Large intestine (tissue), 12 donors: ENCODE data around the gene DYNLT3. TPM values are rescaled to one million over a fixed set of nuclear protein-coding genes. Genes with fewer than 3 reads are reported as not detected.

Experiments
- DNase-seq, 2 donors: peaks; one replicate each; pipeline versions ENCODE4 v3.0.0 to v3.0.0-alpha.2; 2013
- H3K27ac ChIP-seq: one replicate; pipeline ENCODE4 v1.5.1; 2013; ENCODE audit warnings: low read length
- H3K27me3 ChIP-seq: 2 replicates; pipeline ENCODE4 v1.6.1; 2013; ENCODE audit warnings: low read length; ENCODE audit not compliant: control insufficient read depth, insufficient read depth
- H3K36me3 ChIP-seq: 2 replicates; pipeline ENCODE4 v1.6.1; 2013; ENCODE audit warnings: low read length; ENCODE audit not compliant: control insufficient read depth, insufficient read depth
- H3K4me1 ChIP-seq: one replicate; pipeline ENCODE4 v1.6.1; 2013; ENCODE audit warnings: low read length; ENCODE audit not compliant: control insufficient read depth, insufficient read depth
- H3K4me3 ChIP-seq: one replicate; pipeline ENCODE4 v1.5.1; 2013; ENCODE audit warnings: low read length
- H3K9me3 ChIP-seq: one replicate; pipeline ENCODE4 v1.6.1; 2013; ENCODE audit warnings: mild to moderate bottlenecking, low read depth, low read length, moderate library complexity; ENCODE audit not compliant: control insufficient read depth
- WGBS: methylation state at CpG from one replicate; pipeline ENCODE4 v1.1.5; 2013; ENCODE audit warnings: low lambda C conversion rate; ENCODE audit not compliant: insufficient coverage; 5-methylcytosine and 5-hydroxymethylcytosine counted together
- long read RNA-seq, 11 donors: transcript quantifications; one replicate each; lab custom pipeline, GENCODE V29; 2026
- polyA plus RNA-seq: library from polyadenylated mRNA; unstranded; fragments of 120-200 nt; gene quantifications from one replicate; pipeline ENCODE4 v1.2.1, GENCODE V29; 2013

DYNLT3 gene, protein sequence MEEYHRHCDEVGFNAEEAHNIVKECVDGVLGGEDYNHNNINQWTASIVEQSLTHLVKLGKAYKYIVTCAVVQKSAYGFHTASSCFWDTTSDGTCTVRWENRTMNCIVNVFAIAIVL
- 23.9 TPM for polyA plus RNA-seq
- long read RNA-seq, donor 1, transcript DYNLT3-201 (5 exons, 2,217 nt) = major isoform, 10 of 16 reads
- long read RNA-seq, donor 1, partial matches to known transcripts = 6 of 16 reads
- long read RNA-seq, donor 1, other reads (novel, unspliced or antisense) = 0 of 16 reads
- long read RNA-seq, donor 2, transcript DYNLT3-201 (5 exons, 2,217 nt) = major isoform, 23 of 23 reads
- long read RNA-seq, donor 2, partial matches to known transcripts = 0 of 23 reads
- long read RNA-seq, donor 2, other reads (novel, unspliced or antisense) = 0 of 23 reads
- long read RNA-seq, donor 3, transcript DYNLT3-201 (5 exons, 2,217 nt) = major isoform, 21 of 21 reads
- long read RNA-seq, donor 3, partial matches to known transcripts = 0 of 21 reads
- long read RNA-seq, donor 3, other reads (novel, unspliced or antisense) = 0 of 21 reads
- long read RNA-seq, donor 4, partial matches to known transcripts = 0 of 1 reads
- long read RNA-seq, donor 4, other reads (novel, unspliced or antisense) = 0 of 1 reads
- long read RNA-seq, donor 5, transcript DYNLT3-201 (5 exons, 2,217 nt) = major isoform, 12 of 12 reads
- long read RNA-seq, donor 5, partial matches to known transcripts = 0 of 12 reads
- long read RNA-seq, donor 5, other reads (novel, unspliced or antisense) = 0 of 12 reads
- long read RNA-seq, donor 6, transcript DYNLT3-201 (5 exons, 2,217 nt) = major isoform, 12 of 13 reads
- long read RNA-seq, donor 6, partial matches to known transcripts = 0 of 13 reads
- long read RNA-seq, donor 6, other reads (novel, unspliced or antisense) = 0 of 13 reads
- long read RNA-seq, donor 7, transcript DYNLT3-201 (5 exons, 2,217 nt) = major isoform, 15 of 16 reads
- long read RNA-seq, donor 7, partial matches to known transcripts = 0 of 16 reads
- long read RNA-seq, donor 7, other reads (novel, unspliced or antisense) = 0 of 16 reads
- long read RNA-seq, donor 8, transcript DYNLT3-201 (5 exons, 2,217 nt) = major isoform, 12 of 13 reads
- long read RNA-seq, donor 8, partial matches to known transcripts = 0 of 13 reads
- long read RNA-seq, donor 8, other reads (novel, unspliced or antisense) = 0 of 13 reads
- long read RNA-seq, donor 9, transcript DYNLT3-201 (5 exons, 2,217 nt) = major isoform, 14 of 14 reads
- long read RNA-seq, donor 9, partial matches to known transcripts = 0 of 14 reads
- long read RNA-seq, donor 9, other reads (novel, unspliced or antisense) = 0 of 14 reads
- long read RNA-seq, donor 10, transcript DYNLT3-201 (5 exons, 2,217 nt) = major isoform, 12 of 12 reads
- long read RNA-seq, donor 10, partial matches to known transcripts = 0 of 12 reads
- long read RNA-seq, donor 10, other reads (novel, unspliced or antisense) = 0 of 12 reads
- long read RNA-seq, donor 11, transcript DYNLT3-201 (5 exons, 2,217 nt) = major isoform, 13 of 13 reads
- long read RNA-seq, donor 11, partial matches to known transcripts = 0 of 13 reads
- long read RNA-seq, donor 11, other reads (novel, unspliced or antisense) = 0 of 13 reads

DNA sequence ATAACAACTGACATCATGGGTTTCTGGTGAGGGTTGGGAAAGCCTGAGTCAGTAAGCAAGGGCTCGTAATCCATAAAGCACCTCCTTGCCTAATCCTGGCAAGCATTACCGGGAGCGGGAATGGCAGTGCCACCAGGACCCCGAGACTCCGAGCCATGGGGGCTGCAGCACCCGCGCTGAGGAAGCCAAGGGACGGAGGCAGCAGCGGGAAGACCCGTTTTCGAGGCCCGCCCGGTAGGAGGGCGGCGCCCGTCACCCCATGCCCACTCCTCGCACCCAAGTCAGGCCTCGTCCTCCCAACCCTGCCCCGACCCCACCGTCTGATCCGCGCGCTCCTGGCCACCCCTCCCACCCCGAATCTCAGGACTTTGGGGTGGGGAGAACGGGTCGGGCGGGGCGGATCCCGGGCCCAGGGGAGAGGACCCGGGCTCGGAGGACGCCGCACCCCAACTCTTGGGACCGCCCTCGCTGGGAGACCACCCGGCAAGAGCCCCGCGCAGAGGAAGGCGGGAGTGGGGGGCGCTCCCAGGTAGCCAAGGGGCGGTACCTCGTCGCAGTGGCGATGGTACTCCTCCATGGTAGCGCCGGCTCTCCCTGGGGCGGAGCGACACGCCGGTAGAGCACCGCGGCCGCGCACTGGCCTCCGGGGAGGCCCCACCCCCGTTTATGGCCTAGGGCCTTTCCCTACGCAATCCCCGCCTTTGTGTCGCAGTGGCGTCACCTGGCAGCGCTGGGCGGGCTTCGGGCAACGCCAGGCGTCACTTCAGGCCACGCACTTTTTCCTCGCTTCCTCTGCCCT lies at the start of gene DYNLT3:
Gene DYNLT3, minus strand, starts transcription at position 638 of the 799 bp plus-strand sequence. Its CDS starts 61 bp downstream, at position 577.
- Histone ChIP-seq H3K36me3 (no peaks in the 10 kb centered on the region), H3K27ac (peak within 1 kb of the TSS; percentile 56), H3K9me3 (no peaks in the 10 kb centered on the region), H3K4me1 (no peaks in the 10 kb centered on the region), H3K4me3 (peak within 1 kb of the TSS; percentile 87), H3K27me3 (no peaks in the 10 kb centered on the region)
- no CpG with 5 or more reads among the region's 67 CpGs for WGBS
- DNase-seq = peak; percentile 83 to 90

DNA sequence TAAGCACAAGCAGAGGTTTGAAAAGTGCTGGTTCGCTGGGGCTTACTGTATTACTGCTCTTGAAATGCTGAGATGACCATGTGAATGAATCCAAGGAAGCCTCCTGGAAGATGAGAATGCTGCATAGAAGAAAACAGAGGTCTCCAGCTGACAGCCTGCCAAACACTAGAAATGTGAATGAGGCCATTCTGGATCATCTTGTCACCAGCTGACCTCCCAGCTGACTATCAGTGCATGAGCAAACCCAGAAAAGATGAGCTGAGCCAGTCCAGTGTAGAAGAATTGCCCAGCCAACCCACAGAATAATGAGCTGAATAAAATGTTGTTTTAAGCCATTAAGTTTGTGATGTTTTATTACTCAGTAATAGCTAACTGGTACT lies 49.1 kb upstream of the DYNLT3 start:
- WGBS = no CpG with 5 or more reads among the region's 1 CpG
- H3K27me3 ChIP-seq = no peaks in the 10 kb centered on the region

DNA sequence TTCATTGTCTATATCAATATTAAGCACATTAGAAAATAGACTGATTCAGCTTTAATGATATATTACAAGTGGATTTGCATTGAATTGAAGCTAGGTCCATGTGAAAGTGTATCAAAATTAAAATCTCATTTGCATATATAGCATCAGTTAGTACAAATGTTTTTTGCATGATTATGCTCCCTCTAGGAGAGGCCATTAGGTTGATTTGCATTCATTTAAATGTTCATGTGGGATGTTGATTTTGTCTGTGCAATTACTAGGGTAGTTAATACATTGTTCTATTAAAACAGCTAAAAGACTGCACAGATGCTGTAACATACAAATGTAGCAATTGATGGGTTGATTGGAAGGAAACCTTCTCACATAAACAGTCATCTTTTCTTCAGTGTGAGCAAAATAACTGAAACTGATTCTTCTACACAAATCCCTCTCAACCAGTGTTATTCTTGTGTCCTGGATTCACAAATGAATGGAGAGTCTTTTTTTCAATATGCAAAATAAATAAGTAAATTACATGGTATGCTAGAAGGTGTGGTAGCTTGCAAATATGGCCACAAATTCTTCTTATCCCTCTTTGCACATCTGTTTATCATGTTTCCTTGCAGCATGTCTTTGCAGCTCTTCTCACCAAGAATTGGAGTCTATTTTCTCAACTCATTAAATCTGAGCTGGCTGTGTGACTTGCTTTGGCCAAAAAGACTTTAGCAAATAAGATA lies 48.6 kb upstream of the DYNLT3 start:
- DNase-seq = no peak
- Histone ChIP-seq H3K4me1 (no peaks in the 10 kb centered on the region), H3K27ac (no peak overlapping the region), H3K9me3 (no peaks in the 10 kb centered on the region), H3K27me3 (no peaks in the 10 kb centered on the region), H3K4me3 (no peak overlapping the region), H3K36me3 (no peaks in the 10 kb centered on the region)

More for the DNA sequence above, 49.1 kb upstream of the DYNLT3 start:
- Histone ChIP-seq H3K36me3 (no peaks in the 10 kb centered on the region), H3K9me3 (no peaks in the 10 kb centered on the region), H3K4me1 (no peaks in the 10 kb centered on the region), H3K27ac (no peak overlapping the region), H3K4me3 (no peak overlapping the region)
- DNase-seq = no peak

DNA sequence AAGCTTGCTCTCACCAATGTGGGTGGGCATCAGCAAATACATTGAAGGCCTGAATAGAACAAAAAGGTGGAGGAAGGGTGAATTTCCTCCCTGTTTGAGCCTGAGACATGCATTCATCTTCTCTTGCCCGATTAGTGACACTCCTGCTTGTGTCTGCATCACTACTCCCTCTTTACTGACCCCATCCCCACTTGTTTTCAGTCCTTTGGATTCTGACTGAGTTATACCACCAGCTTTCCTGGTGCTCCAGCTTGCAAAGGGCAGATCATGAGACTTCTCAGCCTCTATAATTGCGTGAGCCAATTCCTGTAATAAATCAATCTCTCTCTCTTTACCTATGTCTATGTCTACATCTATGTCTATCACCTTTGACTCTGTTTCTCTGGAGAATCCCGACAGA lies 47.4 kb upstream of the DYNLT3 start:
- Histone ChIP-seq H3K4me1 (no peaks in the 10 kb centered on the region), H3K36me3 (no peaks in the 10 kb centered on the region), H3K4me3 (no peak overlapping the region), H3K27me3 (no peaks in the 10 kb centered on the region), H3K27ac (no peak overlapping the region), H3K9me3 (no peaks in the 10 kb centered on the region)
- no peak for DNase-seq
- WGBS = no CpG with 5 or more reads among the region's 3 CpGs

DNA sequence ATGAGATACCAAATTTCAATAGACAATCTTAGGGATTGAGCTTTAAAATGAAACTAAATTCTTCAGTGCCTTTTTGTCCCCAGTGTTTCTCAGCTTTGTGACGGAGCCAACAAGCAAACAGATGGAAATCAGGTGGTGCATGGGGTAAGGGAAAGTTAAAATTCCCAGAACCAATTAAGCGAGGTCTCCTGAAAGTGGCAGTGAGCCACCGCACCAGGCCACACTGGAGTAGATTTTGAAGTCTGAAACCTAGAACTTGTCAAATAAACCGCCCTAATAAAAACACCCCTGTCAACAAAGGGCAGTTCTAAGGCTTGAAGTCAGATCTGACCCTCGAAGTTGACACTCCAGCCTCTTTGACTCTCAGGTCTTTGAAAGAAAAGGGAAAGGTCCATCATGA lies 40.6 kb upstream of the DYNLT3 start:
- no peak overlapping the region for H3K27ac ChIP-seq
- no peaks in the 10 kb centered on the region for H3K4me1 ChIP-seq
- H3K36me3 ChIP-seq = no peaks in the 10 kb centered on the region
- H3K9me3 ChIP-seq = no peaks in the 10 kb centered on the region
- DNase-seq = no peak
- no peak overlapping the region for H3K4me3 ChIP-seq
- H3K27me3 ChIP-seq = no peaks in the 10 kb centered on the region
- WGBS = no CpG with 5 or more reads among the region's 5 CpGs

DNA sequence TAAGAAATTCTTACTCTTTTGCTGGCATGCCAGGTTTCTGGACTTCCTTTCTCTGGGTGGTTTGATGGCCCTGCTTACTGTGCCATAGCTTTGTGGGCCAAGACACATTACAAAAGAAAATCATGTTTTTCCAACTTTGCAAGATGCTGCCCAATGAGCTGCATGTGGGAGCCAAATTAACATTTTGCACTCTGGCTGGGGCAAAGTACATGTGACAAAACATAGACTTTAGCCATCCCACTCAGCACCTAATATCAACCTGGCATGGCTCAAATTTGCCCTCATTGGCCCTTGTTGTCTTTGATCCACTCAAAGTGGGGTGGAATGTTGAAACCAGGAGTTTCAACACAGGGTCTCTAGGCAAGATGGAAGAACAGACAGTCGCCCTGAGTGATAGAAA lies 40.0 kb upstream of the DYNLT3 start:
- no CpG with 5 or more reads among the region's 1 CpG for WGBS
- Histone ChIP-seq H3K36me3 (no peaks in the 10 kb centered on the region), H3K4me3 (no peak overlapping the region), H3K4me1 (no peaks in the 10 kb centered on the region), H3K27me3 (no peaks in the 10 kb centered on the region), H3K9me3 (no peaks in the 10 kb centered on the region), H3K27ac (no peak overlapping the region)
- DNase-seq = no peak

DNA sequence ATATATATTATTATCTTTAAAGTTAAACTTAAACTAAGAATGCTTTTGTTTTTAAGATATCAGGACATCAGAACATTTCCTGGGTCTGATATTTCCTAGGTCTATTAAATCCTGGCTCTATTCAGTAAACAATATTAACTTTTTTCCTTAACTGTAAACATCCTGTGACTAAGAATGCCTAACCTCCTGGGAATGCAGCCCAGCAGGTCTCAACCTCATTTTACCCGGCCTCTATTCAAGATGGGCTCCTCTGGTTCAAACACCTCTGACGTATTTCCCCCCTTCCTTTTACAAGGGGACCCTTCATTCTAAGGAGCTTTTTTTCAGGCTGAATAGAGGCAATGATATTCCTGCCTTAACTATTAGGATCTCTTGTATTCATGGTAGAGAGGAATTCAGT lies 35.8 kb upstream of the DYNLT3 start:
- H3K9me3 ChIP-seq = no peaks in the 10 kb centered on the region
- H3K27me3 ChIP-seq = no peaks in the 10 kb centered on the region
- H3K27ac ChIP-seq = no peak overlapping the region
- DNase-seq = no peak
- H3K36me3 ChIP-seq = no peaks in the 10 kb centered on the region
- no CpG with 5 or more reads among the region's 2 CpGs for WGBS
- H3K4me1 ChIP-seq = no peaks in the 10 kb centered on the region
- H3K4me3 ChIP-seq = no peak overlapping the region

DNA sequence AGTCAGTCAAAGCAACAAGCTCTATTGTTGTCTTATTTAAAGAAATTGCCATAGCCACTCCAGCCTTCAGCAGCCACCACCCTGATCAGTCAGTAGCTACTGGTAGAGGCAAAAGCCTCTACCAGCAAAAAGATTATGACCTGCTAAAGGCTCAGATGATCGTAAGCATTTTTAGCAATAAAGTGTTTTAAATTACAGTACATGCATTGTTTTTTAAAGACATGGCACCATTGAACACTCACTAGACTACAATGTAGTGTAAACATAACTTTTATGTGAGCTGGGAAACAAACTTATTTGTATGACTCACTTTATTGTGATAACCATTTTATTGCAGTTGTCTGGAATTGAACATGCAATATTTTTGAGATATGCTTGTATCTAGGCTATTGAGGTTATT lies 32.3 kb upstream of the DYNLT3 start:
- H3K27me3 ChIP-seq = no peaks in the 10 kb centered on the region
- WGBS = no CpG with 5 or more reads among the region's 1 CpG
- no peaks in the 10 kb centered on the region for H3K36me3 ChIP-seq
- H3K9me3 ChIP-seq = no peaks in the 10 kb centered on the region
- no peak overlapping the region for H3K27ac ChIP-seq
- no peaks in the 10 kb centered on the region for H3K4me1 ChIP-seq
- no peak for DNase-seq
- H3K4me3 ChIP-seq = no peak overlapping the region

DNA sequence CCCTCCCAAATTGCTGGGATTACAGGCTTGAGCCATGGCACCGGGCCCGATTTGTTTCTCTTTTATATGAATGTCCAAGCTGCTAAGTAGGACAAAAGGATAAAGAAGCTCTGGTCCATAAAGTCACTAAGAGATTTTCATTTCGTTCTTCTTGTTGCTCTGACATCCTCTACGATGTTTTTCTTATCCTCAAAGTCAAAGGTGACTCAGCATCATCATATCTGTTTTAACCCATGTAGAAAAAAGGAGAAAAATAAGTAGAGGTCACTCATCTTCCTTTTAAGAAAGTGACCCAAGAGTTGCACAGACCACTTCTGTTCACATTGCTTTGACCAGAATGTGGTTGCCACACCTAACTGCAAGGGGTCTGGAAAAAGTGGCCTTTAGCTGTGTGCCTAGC lies 29.3 kb upstream of the DYNLT3 start:
- DNase-seq = no peak
- no CpG with 5 or more reads among the region's 4 CpGs for WGBS
- no peaks in the 10 kb centered on the region for H3K36me3 ChIP-seq
- H3K4me3 ChIP-seq = no peak overlapping the region
- no peaks in the 10 kb centered on the region for H3K27me3 ChIP-seq
- no peaks in the 10 kb centered on the region for H3K4me1 ChIP-seq
- H3K27ac ChIP-seq = no peak overlapping the region
- H3K9me3 ChIP-seq = no peaks in the 10 kb centered on the region
